ENCODE data around the gene MYO3B.

DNA sequence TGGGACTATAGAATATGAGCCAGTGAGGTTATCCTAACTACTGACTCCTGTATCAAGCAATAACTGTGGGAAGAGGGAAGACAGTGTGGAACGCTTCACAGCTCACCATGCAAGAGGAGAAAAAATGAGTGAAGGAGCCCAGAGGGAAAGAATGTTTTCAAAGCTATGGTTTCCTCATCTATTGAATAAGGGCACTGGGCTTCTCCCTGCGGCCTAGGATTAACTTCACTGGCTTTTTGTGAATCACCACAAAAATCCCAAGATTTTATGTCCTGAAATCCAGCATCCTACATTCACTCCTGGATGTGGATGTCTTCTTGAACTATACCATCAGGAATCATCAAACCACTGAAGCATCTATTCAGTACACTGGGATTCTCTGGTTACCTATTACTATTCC lies 492.7 kb downstream of the MYO3B start:
- TF ChIP-seq MYC (IDR thresholded peaks at IDR 0.05; ENCODE audit: low read depth, low read length) (no peak), POLR2A (IDR thresholded peaks at IDR 0.05; ENCODE audit: extremely low read depth, insufficient read length) (no peak)
- TF ChIP-seq, protein P1, sequence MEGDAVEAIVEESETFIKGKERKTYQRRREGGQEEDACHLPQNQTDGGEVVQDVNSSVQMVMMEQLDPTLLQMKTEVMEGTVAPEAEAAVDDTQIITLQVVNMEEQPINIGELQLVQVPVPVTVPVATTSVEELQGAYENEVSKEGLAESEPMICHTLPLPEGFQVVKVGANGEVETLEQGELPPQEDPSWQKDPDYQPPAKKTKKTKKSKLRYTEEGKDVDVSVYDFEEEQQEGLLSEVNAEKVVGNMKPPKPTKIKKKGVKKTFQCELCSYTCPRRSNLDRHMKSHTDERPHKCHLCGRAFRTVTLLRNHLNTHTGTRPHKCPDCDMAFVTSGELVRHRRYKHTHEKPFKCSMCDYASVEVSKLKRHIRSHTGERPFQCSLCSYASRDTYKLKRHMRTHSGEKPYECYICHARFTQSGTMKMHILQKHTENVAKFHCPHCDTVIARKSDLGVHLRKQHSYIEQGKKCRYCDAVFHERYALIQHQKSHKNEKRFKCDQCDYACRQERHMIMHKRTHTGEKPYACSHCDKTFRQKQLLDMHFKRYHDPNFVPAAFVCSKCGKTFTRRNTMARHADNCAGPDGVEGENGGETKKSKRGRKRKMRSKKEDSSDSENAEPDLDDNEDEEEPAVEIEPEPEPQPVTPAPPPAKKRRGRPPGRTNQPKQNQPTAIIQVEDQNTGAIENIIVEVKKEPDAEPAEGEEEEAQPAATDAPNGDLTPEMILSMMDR (IDR thresholded peaks at IDR 0.05; ENCODE audit: low read depth, low read length) = no peak
- TF ChIP-seq, protein P2, sequence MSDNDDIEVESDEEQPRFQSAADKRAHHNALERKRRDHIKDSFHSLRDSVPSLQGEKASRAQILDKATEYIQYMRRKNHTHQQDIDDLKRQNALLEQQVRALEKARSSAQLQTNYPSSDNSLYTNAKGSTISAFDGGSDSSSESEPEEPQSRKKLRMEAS (IDR thresholded peaks at IDR 0.05; ENCODE audit: low read depth, low read length) = no peak

Measured in NB4 (cell line).